Vagina (tissue), 2 donors: ENCODE data around the gene BNIP3.

Source experiments
- POLR2AphosphoS5 ChIP-seq, 2 donors: sonication (generic); formaldehyde crosslinking; IDR thresholded peaks; one replicate each; pipeline ENCODE4 v1.9.0; 2017; ENCODE audit warnings: antibody characterized with exemption in 2 of 2, mild to moderate bottlenecking in 2 of 2, low read depth in 1 of 2; ENCODE audit not compliant: insufficient read depth in 1 of 2
- TF ChIP-seq, protein P1 (sequence below), 3 experiments: fragments of 450-650 bp in 2 of 3; fragments of 200-600 bp in 1 of 3; sonication (generic) in 1 of 3; IDR thresholded peaks; one replicate each; pipeline ENCODE4 v1.5.1; 2017 to 2019; ENCODE audit warnings: antibody characterized with exemption in 3 of 3, mild to moderate bottlenecking in 2 of 3, moderate library complexity in 2 of 3

DNA sequence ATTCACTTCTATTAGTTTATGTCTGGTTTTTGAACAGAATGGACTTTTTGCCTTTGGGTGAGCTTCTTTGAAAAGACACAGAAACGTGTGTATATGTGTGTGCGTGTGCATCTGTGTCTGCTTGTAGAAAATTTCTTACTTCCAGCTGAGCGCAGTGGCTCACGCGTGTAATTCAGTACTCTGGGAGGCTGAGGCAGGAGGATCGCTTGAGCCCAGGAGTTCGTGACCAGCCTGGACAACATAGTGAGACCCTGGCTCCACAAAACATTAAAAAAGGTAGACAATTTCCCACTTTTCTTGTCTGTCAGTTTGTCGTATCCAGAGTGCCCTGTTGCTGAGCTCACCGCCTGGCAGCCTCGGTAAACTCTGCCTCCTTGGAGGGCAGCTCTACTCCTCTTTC lies 55.5 kb downstream of the BNIP3 start:
- TF ChIP-seq, protein P1, sequence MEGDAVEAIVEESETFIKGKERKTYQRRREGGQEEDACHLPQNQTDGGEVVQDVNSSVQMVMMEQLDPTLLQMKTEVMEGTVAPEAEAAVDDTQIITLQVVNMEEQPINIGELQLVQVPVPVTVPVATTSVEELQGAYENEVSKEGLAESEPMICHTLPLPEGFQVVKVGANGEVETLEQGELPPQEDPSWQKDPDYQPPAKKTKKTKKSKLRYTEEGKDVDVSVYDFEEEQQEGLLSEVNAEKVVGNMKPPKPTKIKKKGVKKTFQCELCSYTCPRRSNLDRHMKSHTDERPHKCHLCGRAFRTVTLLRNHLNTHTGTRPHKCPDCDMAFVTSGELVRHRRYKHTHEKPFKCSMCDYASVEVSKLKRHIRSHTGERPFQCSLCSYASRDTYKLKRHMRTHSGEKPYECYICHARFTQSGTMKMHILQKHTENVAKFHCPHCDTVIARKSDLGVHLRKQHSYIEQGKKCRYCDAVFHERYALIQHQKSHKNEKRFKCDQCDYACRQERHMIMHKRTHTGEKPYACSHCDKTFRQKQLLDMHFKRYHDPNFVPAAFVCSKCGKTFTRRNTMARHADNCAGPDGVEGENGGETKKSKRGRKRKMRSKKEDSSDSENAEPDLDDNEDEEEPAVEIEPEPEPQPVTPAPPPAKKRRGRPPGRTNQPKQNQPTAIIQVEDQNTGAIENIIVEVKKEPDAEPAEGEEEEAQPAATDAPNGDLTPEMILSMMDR (IDR thresholded peaks at IDR 0.05) = no peak
- TF ChIP-seq POLR2AphosphoS5 (IDR thresholded peaks at IDR 0.05; ENCODE audit: insufficient read depth in 1 of 2, low read depth in 1 of 2) = no peak
